ENCODE measurements around the gene ZBTB11. TPM values are rescaled to one million over a fixed set of nuclear protein-coding genes. Genes with fewer than 3 reads are reported as not detected.
A peak's percentile ranks its signal among the peaks of the same experiment; 100 is the strongest.

Gene ZBTB11
- polyA plus RNA-seq, 1 of the 3 experiments (the other 2 are of a cell fraction) = 4.9 TPM

DNA sequence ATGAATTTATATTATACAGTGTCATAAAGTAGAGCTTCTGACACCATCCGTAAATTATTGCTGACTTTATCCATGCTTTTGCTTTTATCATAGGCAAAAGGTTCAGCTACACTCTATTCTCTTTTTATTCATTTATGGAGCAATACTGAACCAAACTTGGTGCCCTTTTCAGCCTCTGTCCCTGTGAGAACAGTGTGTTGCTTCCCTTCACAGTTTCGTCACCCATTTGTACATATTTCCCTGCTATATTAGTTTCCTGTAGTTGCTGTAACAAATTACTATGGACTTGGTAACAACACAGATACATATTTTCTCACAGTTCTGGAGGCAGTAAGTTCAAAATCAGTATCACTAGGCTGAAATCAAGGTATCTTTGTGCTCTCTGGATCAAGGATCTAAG is 12.4 kb upstream of the ZBTB11 start:
- H3K4me3 ChIP-seq (ENCODE audit: low read depth in 2 of 2, low read length in 1 of 2) = no peak overlapping the region
- no peak for DNase-seq
- H3K4me1 ChIP-seq (ENCODE audit: control insufficient read depth in 1 of 2, insufficient read depth in 2 of 2, low read depth in 1 of 2, low read length in 1 of 2) = peaks cover 8 to 11% of the 10 kb centered on the region in 2 experiments; a peak in 3 of 4 replicates
- TF ChIP-seq RFX5 (IDR thresholded peaks at IDR 0.05; ENCODE audit: low read length) (no peak), TAF1 (IDR thresholded peaks at IDR 0.05; ENCODE audit: borderline replicate concordance, low read depth, low read length) (no peak), RXRA (IDR thresholded peaks at IDR 0.05; ENCODE audit: borderline replicate concordance, low read depth) (no peak), ELF1 (IDR thresholded peaks at IDR 0.05) (no peak), JUND (IDR thresholded peaks at IDR 0.05) (no peak)
- TF ChIP-seq, protein P1, sequence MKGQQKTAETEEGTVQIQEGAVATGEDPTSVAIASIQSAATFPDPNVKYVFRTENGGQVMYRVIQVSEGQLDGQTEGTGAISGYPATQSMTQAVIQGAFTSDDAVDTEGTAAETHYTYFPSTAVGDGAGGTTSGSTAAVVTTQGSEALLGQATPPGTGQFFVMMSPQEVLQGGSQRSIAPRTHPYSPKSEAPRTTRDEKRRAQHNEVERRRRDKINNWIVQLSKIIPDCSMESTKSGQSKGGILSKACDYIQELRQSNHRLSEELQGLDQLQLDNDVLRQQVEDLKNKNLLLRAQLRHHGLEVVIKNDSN (IDR thresholded peaks at IDR 0.05; ENCODE audit: borderline replicate concordance, low read depth) = no peak
- TF ChIP-seq, protein P2, sequence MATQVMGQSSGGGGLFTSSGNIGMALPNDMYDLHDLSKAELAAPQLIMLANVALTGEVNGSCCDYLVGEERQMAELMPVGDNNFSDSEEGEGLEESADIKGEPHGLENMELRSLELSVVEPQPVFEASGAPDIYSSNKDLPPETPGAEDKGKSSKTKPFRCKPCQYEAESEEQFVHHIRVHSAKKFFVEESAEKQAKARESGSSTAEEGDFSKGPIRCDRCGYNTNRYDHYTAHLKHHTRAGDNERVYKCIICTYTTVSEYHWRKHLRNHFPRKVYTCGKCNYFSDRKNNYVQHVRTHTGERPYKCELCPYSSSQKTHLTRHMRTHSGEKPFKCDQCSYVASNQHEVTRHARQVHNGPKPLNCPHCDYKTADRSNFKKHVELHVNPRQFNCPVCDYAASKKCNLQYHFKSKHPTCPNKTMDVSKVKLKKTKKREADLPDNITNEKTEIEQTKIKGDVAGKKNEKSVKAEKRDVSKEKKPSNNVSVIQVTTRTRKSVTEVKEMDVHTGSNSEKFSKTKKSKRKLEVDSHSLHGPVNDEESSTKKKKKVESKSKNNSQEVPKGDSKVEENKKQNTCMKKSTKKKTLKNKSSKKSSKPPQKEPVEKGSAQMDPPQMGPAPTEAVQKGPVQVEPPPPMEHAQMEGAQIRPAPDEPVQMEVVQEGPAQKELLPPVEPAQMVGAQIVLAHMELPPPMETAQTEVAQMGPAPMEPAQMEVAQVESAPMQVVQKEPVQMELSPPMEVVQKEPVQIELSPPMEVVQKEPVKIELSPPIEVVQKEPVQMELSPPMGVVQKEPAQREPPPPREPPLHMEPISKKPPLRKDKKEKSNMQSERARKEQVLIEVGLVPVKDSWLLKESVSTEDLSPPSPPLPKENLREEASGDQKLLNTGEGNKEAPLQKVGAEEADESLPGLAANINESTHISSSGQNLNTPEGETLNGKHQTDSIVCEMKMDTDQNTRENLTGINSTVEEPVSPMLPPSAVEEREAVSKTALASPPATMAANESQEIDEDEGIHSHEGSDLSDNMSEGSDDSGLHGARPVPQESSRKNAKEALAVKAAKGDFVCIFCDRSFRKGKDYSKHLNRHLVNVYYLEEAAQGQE (IDR thresholded peaks at IDR 0.05; ENCODE audit: low read depth, low read length) = no peak
- H3K9ac ChIP-seq = no peak overlapping the region
- no peak overlapping the region for H3K27ac ChIP-seq (ENCODE audit: low read depth in 2 of 2, low read length in 1 of 2)
- 98% methylated on average over 2 of the region's 2 CpGs for WGBS (ENCODE audit: low lambda C conversion rate)
- POLR2A ChIA-PET = no interaction called here
- no peaks in the 10 kb centered on the region for H3K9me3 ChIP-seq
- H3K36me3 ChIP-seq (replicated peaks in 1 of 2; ENCODE audit: control insufficient read depth in 1 of 2, insufficient read depth in 2 of 2, low read length in 1 of 2) = peaks cover 12 to 18% of the 10 kb centered on the region in 2 experiments
- H3K4me2 ChIP-seq = no peak overlapping the region
- H3K27me3 ChIP-seq (ENCODE audit: insufficient read depth) = no peaks in the 10 kb centered on the region
- CTCF ChIA-PET = interaction anchor here (1.5 kb wide), 1 partner anchor 19 kb away, joined by 5 read pairs; no protein-coding TSS in a partner anchor
- no peak overlapping the region for H2AFZ ChIP-seq (ENCODE audit: low read depth)
- peaks cover 13% of the 10 kb centered on the region for H3F3A ChIP-seq (replicated peaks; ENCODE audit: insufficient read depth)
- peaks cover 22% of the 10 kb centered on the region for H3K79me2 ChIP-seq (ENCODE audit: insufficient read depth)
- H4K20me1 ChIP-seq (ENCODE audit: insufficient read depth) = peaks cover 17% of the 10 kb centered on the region
- H3K9me2 ChIP-seq = no peaks in the 10 kb centered on the region

DNA sequence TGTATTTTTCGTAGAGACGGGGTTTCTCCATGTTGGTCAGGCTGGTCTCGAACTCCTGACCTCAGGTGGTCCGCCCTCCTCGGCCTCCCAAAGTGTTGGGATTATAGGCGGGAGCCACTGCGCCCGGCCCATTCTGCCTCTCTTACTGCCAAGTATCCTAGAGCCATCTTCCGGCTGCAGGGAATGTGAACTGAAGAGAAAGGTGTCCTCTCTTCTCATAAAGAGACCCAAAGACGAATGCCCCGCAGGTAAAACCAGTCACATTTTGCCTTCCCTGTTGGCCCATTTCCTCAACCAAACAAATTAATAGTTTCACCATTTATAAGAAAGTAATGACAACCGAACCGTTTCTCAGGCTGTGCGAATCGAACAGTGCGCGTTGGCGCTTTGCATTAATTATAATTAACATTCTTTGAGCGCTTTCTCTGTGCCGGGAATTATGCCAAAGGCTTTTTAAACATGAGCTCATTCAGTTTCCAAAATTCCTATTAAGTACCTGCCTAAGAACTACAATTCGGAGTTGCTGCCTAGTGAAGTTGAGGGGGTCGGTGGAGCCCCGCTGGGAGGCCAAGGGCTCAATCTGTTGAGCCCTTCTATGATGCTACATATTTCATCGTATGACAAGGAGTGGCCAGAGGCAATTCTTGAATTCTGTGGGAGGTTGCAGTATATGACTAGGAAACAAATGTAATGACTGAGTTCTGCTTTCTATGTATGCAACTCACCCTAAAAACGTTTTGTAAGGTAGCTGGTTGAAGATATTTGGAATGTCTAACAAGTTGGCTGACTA is 10.4 kb upstream of the ZBTB11 start:
- H3K27me3 ChIP-seq (ENCODE audit: insufficient read depth) = no peaks in the 10 kb centered on the region
- no peaks in the 10 kb centered on the region for H3K9me3 ChIP-seq
- H3K4me3 ChIP-seq (ENCODE audit: low read depth in 2 of 2, low read length in 1 of 2) = peak overlapping the region; percentile 80 to 83
- H3K36me3 ChIP-seq (replicated peaks in 1 of 2; ENCODE audit: control insufficient read depth in 1 of 2, insufficient read depth in 2 of 2, low read length in 1 of 2) = peaks cover 22 to 38% of the 10 kb centered on the region in 2 experiments
- no peaks in the 10 kb centered on the region for H3K9me2 ChIP-seq
- peak overlapping the region; percentile 89; the same call in 1 of the 2 replicates for H2AFZ ChIP-seq (ENCODE audit: low read depth)
- peaks cover 42% of the 10 kb centered on the region for H3K79me2 ChIP-seq (ENCODE audit: insufficient read depth)
- peaks cover 34% of the 10 kb centered on the region for H4K20me1 ChIP-seq (ENCODE audit: insufficient read depth)
- peaks cover 24% of the 10 kb centered on the region for H3F3A ChIP-seq (replicated peaks; ENCODE audit: insufficient read depth)
- H3K4me1 ChIP-seq (ENCODE audit: control insufficient read depth in 1 of 2, insufficient read depth in 2 of 2, low read depth in 1 of 2, low read length in 1 of 2) = peaks cover 16% of the 10 kb centered on the region in 2 experiments; a peak in 3 of 4 replicates
- H3K27ac ChIP-seq (ENCODE audit: low read depth in 2 of 2, low read length in 1 of 2) = peak overlapping the region in 1 of 2 experiments; percentile 94; a peak in 2 of 4 replicates
- CTCF ChIA-PET = interaction anchor here (1.4 to 2.8 kb wide), 3 partner anchors 11 to 19 kb away, joined by 4 to 21 read pairs (median 7); partner anchors contain the start of gene ZBTB11
- H3K4me2 ChIP-seq = peak overlapping the region; percentile 89
- WGBS (ENCODE audit: low lambda C conversion rate) = 20% methylated on average over 24 of the region's 25 CpGs
- H3K9ac ChIP-seq = peak overlapping the region; percentile 81
- no peak for DNase-seq
- POLR2A ChIA-PET = interaction anchor here (0.6 to 3.3 kb wide), 4 partner anchors 10 to 113 kb away, joined by 3 to 49 read pairs (median 6); partner anchors contain the start of genes CEP97, NXPE3, PCNP and ZBTB11
- TF ChIP-seq EP300 (IDR thresholded peaks at IDR 0.05; ENCODE audit: borderline replicate concordance in 1 of 2, low read depth in 1 of 2, low read length in 1 of 2) (0 out of 4 replicates have a peak, but pooled peaks of 1 of the 2 experiments have one; percentile 0), JUND (IDR thresholded peaks at IDR 0.05) (no peak)
